ENCODE results near the gene NUP210.

The NUP210 gene

GRCh38 chr3:13348661-13349396 lies 71.3 kb downstream of the NUP210 start:
- DNase-seq (ENCODE audit: low read depth in 2 of 2) = no peak

DNA sequence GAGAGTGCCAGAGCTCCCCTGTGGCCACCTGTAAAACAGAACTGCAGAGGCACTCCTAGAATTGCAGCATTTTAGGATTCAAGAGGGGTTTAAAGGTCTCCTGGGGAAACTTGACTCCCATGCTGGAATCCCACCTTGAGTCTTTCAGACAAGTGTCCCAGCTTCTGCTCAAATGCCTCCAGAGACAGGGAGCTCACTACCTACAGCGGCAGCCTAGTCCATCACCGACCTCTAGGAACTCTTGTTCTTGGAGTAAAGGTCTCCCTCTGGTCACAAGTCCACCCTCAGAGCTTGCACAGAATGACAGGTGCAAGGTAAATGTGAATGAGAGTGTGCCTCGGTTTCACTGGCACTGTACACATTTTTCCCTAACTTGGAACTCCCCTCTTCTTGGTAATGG lies 72.0 kb downstream of the NUP210 start:
- DNase-seq (ENCODE audit: low read depth in 2 of 2) = no peak

- DNase-seq (ENCODE audit: low read depth in 2 of 2) = peak in 1 of 2 experiments; percentile 4
These were observed 72.7 kb downstream of the NUP210 start for GRCh38 chr3:13347390-13347950.

GRCh38 chr3:13346481-13347389 lies 73.4 kb downstream of the NUP210 start:
- DNase-seq (ENCODE audit: low read depth in 2 of 2) = no peak

GRCh38 chr3:13345772-13346171 lies 74.3 kb downstream of the NUP210 start:
- DNase-seq (ENCODE audit: low read depth in 2 of 2) = no peak

GRCh38 chr3:13345284-13345683 lies 74.8 kb downstream of the NUP210 start:
- no peak for DNase-seq (ENCODE audit: low read depth in 2 of 2)

- no peak for DNase-seq (ENCODE audit: low read depth in 2 of 2)
These were observed 75.5 kb downstream of the NUP210 start for GRCh38 chr3:13344663-13345062.

DNA sequence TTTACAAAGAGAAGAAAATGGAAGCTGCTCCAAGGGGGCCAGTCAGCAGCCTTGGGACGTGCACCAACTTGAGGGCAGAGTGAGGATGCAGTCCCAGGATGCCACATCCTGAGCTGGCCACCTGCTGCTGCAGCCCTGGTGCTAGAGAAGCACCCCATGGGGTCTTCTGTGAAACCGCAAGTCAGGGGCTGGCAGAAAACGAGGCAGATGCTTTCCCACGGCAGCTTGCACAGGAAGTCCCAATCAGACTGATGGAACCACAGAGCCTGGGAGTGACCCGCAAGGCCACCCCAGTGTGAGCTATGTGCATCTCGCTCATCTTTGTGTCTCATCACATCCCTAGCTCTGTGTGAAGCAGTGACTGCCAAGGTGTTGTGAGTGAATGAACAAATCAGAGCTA lies 76.5 kb downstream of the NUP210 start:
- no peak for DNase-seq (ENCODE audit: low read depth in 2 of 2)

- no peak for DNase-seq (ENCODE audit: low read depth in 2 of 2)
These were observed 78.8 kb downstream of the NUP210 start for GRCh38 chr3:13341229-13341905.

DNA sequence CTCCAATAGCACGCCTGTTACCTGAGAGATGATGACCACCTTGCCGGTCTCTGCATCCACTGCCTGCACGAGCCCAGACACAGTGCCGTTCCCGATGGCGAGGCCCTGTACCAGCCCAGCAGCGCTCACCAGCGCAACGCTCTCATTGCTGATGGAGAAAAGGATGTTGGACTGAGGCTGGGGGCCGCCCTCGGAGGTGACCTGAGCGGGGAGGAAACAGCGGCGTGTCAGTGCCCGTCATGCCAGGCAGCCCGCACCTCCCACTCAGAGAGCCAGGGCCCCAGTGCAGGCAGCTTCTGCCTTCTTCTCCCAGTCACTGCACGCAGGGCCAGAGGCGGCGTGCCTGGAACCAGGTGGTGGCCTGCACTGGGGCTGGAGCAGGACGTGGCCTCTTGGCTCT lies 80.3 kb downstream of the NUP210 start:
- DNase-seq (ENCODE audit: low read depth in 2 of 2) = no peak

DNA sequence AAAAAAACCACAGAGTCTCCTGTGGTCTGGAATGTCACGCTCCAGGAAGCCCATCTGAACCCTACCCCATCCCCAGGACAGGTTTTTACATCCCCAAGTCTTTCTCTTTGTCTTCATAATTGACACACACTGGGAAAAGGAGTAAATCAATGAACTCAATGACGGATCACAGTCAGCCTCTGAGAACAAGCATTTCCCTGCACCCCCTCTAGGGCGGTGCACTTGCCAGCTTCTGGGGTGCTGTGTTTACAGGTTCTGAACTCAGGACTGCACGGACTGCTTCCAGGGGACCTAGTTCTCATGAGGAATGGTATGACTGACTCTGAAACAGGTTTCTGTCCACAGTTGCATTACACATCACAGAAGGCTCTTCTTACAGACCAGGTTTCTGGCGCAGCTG lies 81.1 kb downstream of the NUP210 start:
- no peak for DNase-seq (ENCODE audit: low read depth in 2 of 2)

DNA sequence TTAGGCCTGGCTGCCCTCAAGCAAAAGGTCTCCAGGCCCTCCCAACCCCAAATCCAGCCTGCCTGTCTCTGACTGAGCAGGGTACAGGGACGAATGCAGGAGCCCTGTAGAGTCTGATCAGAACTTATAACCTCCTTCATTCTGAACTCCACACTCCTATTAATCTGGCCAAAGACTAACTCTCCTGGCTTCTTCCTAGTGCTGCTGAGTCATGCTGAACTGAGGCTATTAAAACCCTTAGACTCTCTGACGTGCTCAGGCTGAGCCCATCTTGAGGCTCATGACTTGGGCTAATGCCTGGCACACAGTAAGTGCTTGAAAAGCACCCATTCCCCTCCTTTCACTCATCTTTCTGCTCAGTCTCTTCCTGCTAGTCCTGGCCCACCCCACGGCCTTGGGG lies 81.9 kb downstream of the NUP210 start:
- DNase-seq (ENCODE audit: low read depth in 2 of 2) = no peak

DNA sequence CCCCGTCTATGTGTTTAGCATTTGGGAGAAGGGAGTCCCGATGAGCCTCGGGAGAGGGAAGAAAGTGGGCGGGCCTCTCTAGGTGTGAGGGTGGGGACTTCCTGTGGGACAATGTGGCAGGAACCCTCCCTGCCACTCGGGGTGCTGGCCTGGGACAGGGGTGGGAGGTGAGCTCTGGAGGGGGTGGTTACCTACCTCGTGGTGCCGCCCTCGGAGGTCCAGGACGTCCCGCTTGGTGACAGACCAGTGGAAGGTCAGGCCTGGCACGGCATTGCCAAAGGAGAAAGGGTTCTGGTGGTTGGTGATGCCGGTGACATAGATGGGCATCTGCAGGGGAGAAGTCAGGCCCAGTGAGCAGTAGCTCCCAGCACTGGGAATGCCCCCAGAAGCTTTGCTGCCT lies 83.5 kb downstream of the NUP210 start:
- no peak for DNase-seq (ENCODE audit: low read depth in 2 of 2)

- no peak for DNase-seq (ENCODE audit: low read depth in 2 of 2)
These were observed 84.6 kb downstream of the NUP210 start for GRCh38 chr3:13335503-13335902.

- DNase-seq (ENCODE audit: low read depth in 2 of 2) = no peak
These were observed 85.1 kb downstream of the NUP210 start for GRCh38 chr3:13335059-13335458.

DNA sequence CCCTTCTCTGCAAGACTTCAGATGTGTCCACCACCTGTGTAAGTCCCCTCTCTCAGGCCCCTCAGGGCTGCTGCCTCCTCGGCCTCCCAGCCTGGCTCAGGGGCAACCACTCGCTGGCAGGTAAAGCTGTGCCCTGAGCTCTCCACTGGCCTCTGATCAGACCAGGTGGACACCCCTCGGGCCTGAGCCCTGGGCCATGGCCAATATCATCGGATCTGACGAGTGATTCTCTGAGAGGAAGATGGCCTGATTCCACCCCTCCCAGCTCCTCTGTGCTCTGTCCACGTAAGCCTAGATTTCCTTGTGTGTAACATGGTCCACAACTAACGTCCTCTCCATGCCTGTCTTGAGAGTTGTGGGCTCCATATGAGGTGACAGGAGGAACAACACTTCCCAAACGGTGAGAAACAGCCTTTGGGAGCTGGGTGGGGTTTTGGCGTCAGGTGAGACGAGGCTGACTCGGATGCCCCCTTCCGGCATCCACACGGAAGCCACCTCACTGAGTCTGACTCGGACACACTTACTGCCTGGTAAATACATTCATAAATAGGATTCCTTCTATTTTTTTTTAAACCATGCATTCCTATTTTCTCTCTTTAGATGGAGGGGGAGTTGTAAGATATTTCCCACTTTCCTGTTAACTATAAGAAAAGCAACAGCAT lies 86.8 kb downstream of the NUP210 start:
- no peak for DNase-seq (ENCODE audit: low read depth in 2 of 2)

DNA sequence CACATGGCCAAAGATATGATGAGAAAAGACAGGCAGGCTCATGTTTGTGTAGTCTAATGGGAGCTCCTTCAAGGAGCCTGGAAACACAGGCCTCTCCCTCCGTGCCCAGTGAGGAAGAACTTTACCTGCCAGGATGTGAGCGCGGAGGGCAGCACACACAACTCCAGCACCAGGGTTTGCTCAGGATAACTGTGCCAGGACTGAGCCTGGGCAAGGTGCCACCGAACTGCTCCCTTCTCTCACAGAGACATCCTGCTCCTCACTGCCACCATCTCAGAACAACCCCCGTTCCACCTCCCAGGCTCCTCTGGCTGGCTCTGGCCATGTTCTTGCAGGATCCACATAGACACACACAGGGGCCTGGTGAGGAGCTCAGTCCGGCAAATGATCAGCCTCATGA lies 87.4 kb downstream of the NUP210 start:
- no peak for DNase-seq (ENCODE audit: low read depth in 2 of 2)

GRCh38 chr3:13332158-13332557 lies 88.0 kb downstream of the NUP210 start:
- DNase-seq (ENCODE audit: low read depth in 2 of 2) = no peak

- no peak for DNase-seq (ENCODE audit: low read depth in 2 of 2)
These were observed 90.4 kb downstream of the NUP210 start for GRCh38 chr3:13329746-13330145.

DNA sequence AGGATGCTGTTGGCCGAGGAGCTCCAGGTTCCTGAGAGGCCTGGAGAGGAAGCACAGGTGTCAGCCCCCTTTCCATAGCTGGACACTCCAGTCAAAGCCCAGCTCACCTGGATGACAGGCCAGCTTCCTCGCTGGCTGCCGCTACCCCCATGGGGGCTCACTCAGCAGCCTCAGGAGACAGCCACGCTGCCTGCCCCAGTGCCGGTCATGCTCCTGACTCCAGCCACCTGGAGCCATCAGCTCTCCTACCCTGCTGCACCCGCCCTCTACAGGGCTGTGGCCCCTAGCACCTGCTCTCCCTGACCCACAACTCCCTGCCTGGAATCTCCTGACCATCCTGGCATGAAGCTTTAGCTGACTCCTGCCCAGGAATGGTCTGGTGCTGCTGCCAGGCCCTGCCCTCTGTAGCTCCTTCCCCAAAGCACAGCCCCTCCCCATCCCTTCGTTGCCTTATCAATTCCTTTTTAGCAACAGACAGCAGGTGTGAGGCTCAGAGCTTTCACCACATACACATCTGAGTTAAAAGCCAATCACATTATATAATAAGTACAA lies 94.2 kb downstream of the NUP210 start:
- no peak for DNase-seq (ENCODE audit: low read depth in 2 of 2)

DNA sequence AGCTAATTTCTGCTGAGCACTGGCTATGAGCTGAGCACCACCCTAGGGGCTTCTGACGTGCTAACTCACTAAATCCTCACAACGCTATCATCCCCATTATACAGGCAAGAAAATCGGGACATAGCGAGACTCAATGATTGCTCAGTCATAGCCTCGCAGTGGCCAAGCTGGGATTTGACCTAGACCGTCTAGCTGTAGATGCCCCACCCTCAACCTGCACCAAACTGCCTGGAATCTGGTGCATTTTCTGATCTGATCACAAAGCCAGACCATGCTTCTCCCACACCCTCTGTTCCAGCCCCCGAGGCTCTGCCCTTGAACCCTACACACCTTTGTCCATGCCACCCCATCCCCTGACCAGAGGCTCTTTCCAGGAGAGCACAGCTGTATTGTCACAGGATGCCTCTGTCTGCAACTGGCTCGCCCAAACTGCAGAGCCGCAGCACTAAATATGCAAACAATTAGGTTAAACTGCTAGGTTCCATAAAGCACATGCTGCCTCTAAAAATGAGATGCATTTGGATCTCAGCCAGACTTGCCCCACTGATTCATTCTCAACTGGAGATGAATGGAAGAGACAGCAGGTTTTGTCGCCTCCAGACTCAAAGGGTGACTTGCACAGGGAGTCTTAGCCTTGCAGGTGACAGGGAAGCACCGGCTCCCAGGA lies 95.2 kb downstream of the NUP210 start:
- DNase-seq (ENCODE audit: low read depth in 2 of 2) = no peak
